NCI-H2196 treated with DMSO at 0.1 percent for 48 hours (cell line): Measurements from ENCODE around the gene PRKG1.

Experiments used
- DNase-seq: peaks from one replicate; lab custom pipeline; 2025; ENCODE audit not compliant: unreplicated experiment; lab: John Stamatoyannopoulos, UW

The PRKG1 gene

DNA sequence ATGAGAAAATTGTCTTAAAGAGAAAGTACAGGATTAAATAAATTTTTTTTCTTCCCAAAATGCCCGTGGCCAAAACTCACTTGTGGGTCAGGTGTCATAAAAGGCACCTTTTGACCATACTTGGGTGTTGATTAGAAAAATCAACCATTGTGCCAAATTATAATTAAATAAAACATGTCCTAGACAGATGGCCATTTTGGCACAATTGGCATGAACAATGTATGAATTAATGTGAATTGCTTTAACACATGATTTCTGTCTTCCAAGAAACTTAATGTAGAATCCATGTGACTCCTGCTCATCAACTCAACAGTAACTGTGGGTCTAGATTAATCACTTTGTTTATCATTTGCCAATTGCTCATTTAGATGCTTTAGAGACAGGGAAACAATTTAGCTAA, 561.1 kb downstream of the PRKG1 start:
- no peak for DNase-seq

GRCh38 chr10:51638211-51638610, 563.9 kb downstream of the PRKG1 start:
- DNase-seq: no peak

DNA sequence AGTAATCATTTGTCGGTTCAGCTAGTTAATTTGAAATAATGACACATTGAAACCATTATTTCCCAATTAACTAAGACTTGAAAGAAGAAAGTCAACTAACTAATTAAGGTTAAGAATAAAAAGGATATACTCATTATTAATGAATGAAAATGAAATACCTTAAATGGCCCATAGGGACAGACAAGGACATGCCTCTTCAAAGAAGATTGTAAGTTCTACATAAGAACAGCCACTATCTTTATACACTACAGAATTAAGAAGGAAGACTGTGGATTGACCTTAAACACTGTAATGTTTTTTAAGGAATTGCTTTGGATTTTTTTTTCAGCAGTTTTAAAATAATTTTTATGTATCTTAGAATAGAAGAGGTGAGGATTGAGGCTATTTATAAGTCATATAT, 564.5 kb downstream of the PRKG1 start:
- DNase-seq: no peak

- DNase-seq: no peak
These were observed 566.0 kb downstream of the PRKG1 start for GRCh38 chr10:51640120-51640819.

- no peak for DNase-seq
These were observed 568.3 kb downstream of the PRKG1 start for GRCh38 chr10:51642581-51642980.

- no peak for DNase-seq
These were observed 569.4 kb downstream of the PRKG1 start for GRCh38 chr10:51643734-51644133.

- no peak for DNase-seq
These were observed 574.8 kb downstream of the PRKG1 start for GRCh38 chr10:51649064-51649463.

DNA sequence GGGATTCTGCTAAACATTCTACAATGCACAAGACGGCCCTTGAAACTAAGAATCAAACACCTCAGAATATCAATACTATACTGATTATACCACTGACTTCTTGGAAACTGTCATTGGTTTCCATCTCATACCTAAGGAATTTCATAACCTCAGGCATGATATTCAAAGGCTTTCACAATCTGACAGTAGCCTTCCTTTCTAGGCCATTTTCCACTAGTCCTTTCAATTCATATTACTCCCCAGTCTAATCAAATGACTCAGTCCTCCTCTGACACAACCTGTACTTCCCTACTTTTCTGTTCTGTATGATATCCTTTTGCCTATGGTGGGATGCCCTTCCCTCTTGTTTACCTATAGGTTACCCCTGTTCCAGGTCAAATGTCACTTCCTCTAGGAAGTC, 576.8 kb downstream of the PRKG1 start:
- DNase-seq: no peak

DNA sequence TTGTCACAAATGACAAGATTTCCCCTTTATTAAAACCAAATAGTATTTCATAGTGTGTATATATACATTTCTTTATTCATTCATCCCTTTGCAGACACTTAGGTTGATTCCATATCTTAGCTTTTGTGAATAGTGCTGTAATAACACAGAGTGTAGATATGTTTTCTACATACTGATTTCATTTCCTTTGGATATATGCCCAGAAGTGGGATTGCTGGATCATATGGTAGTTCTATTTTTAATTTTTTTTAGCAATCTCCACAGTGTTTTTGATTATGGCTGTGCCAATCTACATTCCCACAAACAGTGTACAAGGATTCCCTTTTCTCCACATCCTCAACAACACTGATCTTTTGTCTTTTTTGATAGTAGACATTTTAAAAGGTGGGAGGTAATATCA, 578.7 kb downstream of the PRKG1 start:
- DNase-seq: no peak

DNA sequence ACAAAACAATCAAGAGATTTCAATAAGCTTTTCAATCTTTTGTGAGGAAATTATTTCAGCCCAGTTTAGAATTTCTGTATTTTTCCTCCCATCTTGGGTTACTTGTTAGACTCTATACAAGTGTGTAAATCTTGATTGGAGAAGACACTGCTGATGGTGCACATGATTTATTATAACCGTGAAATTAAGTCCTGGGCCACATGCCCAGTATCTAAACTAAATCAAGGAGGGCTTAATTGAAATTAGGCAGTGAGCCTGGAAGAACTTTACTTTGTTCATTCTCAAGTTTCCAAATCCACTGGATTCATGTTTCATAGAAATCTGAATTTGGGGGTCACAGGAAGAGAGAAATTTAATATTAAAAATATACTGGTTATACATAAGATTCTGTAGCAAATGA, 580.6 kb downstream of the PRKG1 start:
- no peak for DNase-seq

DNA sequence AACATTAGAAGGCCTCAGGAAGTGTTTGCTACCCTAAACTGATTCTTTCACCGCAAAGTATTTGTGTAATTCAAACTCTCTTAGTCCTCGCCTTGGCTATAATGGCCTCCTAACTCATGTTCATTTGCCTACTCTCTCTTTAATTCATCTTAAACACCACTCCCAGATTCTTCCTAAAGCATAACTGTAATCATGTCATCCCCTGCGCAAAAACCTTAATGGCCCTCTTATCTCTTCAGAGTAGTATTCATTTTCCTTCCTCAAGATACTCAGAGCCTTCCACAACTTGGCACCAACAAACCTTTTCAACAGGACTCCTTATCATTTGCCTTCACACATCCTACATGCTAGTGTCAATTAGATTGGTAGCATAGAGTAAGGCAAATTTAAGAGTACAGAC, 582.2 kb downstream of the PRKG1 start:
- no peak for DNase-seq

DNA sequence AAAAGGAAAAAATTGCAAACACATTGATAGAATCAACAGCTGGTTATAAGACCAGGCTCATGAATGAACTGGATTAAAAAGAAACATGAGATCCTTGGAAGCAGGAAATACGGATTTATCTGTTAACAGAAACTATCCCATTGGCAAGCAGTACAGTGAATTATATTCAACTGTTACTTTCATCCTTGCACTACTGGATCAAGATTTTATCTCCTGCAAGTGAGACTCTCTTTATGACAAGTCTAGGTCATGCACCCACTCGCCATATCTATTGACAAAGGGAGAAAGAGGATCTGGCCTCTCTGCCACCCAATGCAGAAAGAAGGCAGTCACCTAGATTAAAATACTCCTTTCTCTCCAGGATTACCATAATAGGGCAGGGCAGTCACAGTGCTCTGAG, 583.7 kb downstream of the PRKG1 start:
- no peak for DNase-seq

GRCh38 chr10:51659344-51659743, 585.1 kb downstream of the PRKG1 start:
- no peak for DNase-seq

DNA sequence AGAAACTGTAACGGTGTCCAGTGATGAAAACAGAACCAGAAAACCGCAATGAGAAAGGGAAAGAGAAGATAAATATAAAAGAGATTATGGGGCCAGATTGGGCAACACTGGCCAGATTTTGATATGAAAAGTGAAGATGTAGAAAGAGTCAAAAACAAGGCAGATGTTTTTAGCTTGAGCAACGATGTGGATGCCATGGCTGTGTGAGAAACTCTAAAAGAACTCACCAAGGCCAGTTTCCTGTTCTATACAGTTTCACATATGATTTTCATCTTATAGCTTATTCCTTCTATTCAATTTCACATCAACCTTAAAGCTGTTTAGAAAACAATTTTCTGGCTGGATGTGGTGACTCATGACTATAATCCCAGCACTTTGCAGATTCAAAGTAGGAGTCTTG, 588.8 kb downstream of the PRKG1 start:
- DNase-seq: no peak

- no peak for DNase-seq
These were observed 592.2 kb downstream of the PRKG1 start for GRCh38 chr10:51666456-51666855.

DNA sequence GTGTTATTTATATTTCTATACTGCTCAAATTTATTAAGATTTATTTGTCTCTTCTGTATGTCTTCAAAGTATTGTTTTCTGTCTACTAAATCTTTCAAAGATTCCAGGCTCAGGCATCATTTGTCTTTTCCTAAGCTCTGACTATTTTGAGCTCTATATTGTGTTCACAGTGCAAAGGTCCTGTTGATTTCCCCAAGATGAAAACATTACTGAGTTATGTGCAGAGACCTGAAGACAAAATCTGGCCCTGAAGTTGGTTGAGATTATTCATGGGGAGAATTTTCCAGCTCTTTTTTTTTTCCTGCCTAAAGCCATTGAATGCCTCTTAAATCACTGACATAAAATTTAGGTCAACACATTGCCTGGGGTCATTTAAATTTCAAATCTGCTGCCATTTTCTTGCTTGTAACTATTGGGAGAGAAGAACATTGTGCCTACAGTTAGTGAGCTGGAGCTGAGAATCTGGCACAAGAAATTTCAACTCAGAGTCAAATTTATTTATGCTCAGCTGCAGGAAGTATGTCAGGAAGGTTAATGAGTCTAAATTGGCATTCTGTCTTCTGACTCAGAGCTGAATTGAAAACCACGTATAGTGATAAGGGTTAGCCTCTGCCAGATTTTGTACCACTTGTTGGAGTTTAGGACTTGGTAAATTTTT, 593.5 kb downstream of the PRKG1 start:
- no peak for DNase-seq

DNA sequence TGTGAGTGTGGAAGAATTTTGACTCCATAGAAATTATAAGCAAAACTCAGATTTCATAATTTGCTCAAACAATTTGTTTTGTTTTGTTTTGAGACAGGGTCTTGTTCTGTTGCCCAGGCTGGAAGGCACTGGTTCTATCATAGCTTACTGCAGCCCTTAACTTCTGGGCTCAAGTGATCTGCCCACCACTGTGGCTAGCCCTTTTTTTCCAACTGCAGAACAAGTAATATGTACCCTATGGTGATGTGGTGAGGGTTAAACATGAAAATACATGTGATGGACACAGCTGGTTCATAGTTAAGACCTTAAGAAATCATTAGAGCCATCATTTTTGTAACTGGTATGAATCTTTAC, 594.0 kb downstream of the PRKG1 start:
- no peak for DNase-seq

GRCh38 chr10:51669041-51669440, 594.8 kb downstream of the PRKG1 start:
- no peak for DNase-seq

DNA sequence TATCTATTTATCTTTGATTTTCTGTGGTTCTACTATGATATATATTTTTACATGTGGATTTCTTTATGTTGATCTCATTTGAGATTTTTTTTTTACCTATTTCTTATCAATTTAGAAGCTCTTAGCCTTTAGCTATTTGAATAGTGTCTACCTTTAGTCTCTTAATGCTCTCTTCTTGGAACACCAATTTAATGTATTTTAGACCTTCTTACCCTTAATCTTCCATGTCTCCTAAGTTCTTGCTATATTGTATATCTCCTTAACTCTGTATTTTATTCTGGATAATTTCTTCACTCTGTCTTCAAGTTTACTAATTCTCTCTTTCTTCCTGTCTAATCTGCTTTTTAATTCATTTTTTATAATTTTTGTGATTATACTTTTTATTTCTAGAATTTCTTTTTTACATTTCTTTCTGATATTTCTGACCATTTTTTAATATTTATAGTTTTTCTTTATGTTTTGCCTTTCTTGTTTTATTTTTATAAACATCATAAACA, 597.8 kb downstream of the PRKG1 start:
- no peak for DNase-seq

DNA sequence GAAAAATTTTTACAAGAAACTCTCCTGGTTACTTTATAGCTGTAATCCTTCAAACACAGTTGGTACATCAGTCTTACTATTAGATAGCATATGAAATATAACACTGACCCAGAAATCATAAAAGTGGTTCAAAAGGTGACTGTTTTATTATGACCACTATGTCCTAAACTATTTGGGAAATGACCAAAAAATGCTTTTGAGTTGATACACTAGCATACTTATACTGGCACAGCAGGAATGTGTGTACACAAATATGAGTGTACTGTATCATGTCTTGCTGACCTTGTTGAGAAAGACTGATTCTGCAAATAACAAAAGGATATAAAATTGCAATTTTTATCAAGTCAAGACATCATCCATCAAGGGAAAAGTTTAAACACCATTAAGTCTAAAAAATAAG, 600.8 kb downstream of the PRKG1 start:
- no peak for DNase-seq

DNA sequence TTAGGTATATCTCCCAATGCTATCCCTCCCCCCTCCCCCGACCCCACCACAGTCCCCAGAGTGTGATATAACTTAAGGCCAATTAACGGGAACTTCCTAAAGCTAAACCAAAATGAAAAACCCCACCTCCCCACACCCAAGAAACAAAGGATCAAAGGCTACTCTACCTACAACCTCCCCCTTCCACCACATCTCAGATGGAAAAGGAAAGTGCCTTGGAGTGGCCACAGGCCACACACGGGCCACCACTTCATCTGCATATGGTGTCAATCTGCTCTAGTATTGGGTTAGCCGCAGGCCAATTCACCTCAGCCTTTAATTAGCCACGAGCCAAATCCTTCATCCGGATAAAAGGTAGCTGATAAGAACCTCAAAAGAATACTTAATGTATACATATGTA, 605.6 kb downstream of the PRKG1 start:
- no peak for DNase-seq

DNA sequence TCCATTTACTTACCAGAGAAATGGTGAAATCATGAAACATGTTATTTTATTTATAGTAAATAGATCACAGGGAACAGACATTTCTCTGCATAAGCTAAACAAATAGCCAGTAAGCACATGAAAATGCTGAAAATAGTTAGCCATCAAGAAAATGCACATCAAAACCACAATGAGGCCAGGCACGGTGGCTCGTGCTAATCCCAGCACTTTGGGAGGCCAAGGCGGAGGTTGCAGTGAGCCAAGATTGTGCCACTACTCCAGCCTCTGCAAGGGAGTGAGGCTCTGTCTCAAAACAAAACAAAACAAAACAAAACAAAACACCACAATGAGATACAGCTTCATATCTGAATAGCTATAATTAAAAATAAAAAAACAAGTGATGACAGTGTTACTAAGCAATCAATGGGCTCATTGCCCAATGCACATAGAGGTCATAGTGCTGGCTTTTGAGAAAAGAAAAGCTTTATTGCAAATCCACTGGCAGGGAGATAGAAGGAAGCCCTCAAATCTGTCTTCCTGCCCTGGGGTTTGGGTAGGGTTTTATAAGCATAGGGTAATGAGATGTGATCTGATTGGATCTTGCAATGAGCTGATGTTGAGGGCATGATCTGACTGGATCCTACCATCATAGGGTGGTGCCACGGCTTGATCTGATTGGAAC, 608.9 kb downstream of the PRKG1 start:
- no peak for DNase-seq
